ENCODE data around the gene RAVER2.
A peak's percentile ranks its signal among the peaks of the same experiment; 100 is the strongest.
"Not testable (repeated sequence)": the region's sequence is repeated elsewhere in the genome, so short reads cannot be mapped to it uniquely, and the experiment has no call there.

The RAVER2 gene, protein sequence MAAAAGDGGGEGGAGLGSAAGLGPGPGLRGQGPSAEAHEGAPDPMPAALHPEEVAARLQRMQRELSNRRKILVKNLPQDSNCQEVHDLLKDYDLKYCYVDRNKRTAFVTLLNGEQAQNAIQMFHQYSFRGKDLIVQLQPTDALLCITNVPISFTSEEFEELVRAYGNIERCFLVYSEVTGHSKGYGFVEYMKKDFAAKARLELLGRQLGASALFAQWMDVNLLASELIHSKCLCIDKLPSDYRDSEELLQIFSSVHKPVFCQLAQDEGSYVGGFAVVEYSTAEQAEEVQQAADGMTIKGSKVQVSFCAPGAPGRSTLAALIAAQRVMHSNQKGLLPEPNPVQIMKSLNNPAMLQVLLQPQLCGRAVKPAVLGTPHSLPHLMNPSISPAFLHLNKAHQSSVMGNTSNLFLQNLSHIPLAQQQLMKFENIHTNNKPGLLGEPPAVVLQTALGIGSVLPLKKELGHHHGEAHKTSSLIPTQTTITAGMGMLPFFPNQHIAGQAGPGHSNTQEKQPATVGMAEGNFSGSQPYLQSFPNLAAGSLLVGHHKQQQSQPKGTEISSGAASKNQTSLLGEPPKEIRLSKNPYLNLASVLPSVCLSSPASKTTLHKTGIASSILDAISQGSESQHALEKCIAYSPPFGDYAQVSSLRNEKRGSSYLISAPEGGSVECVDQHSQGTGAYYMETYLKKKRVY

GRCh38 chr1:64744492-64745180 is at the start of gene RAVER2:
TSS of gene RAVER2 (plus strand) at chr1:64745075. CDS start at chr1:64745173, 98 bp downstream.
- DNase-seq = peak; percentile 29

DNA sequence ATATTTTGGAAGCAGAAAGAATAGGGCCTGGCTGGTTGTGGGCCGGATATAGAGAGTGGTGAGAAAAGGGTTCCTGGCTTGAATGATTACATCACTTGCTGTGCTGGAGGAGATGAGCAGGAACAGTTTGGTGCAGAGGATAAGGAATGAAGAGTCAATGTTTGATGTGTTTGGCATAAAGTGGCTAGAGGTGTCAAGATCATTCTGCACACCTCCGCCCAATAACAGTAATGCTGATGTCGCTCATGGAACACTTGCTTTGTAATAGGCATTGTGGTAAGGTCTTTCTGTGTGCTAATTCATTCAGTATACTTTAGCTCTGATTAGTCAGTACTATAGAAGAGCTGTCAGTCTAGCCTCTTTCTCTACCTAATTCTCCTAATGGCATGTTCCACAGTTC is 48.0 kb upstream of the RAVER2 start:
- DNase-seq = no peak

- no peak for DNase-seq
Observed at GRCh38 chr1:64699327-64699726, 45.5 kb upstream of the RAVER2 start.

DNA sequence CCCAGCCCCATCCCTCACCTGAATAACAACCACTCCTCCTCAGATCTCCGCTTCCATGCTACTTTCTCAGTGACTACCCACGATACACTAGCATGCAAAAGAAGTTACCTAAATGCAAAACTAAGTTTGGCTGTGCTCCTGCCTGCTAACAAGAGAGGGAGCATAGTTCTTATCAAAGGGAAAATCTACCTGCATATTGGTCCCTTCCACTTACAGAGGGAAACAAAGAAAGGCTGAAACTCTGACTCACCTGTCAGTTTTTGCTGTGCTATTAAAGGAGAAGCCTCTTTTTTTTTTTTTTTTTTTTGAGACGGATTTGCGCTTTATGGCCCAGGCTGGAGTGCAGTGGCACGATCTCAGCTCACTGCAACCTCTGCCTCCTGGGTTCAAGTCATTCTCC is 43.8 kb upstream of the RAVER2 start:
- no peak for DNase-seq

DNA sequence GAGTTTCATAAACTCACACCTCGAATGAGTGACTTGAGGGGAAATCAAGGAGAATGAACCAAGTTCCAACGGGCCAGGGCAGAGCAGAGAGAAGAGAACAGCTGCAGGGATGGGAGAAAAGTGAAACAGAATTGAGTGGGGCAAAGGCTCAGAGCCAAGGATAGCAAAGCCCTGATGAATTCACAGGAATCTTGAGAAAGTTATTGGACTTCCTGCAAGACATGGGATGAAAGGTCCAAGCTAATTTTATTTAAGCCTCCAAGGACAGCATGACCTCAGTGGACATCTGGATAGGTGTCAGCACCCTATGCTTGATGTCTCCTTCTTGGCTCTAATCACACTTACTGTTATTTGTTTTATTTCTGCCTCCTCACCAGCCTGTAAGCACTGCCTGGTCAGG is 43.0 kb upstream of the RAVER2 start:
- DNase-seq = no peak

GRCh38 chr1:64702670-64703069 is 42.2 kb upstream of the RAVER2 start:
- DNase-seq = not testable (repeated sequence)

- no peak for DNase-seq
Observed at GRCh38 chr1:64703600-64703999, 41.3 kb upstream of the RAVER2 start.

DNA sequence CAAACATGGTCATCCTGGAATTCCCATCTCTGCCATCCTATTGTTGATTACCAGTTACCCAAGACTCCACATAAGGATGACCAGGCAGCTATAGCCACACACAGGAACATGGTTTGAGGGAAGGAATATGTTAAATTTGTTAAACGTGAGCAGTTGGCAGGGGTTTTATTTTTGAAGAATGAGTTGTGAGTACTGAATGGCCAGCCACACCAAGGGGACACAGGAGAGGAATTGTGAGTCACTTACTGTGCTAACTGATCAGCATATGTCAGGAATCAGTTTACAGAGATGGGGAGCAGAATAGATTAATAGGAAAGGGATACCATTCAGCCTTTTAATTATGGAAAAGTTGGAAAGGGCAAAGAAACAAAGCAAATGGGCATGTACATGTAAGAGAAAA is 39.3 kb upstream of the RAVER2 start:
- no peak for DNase-seq

- no peak for DNase-seq
Observed at GRCh38 chr1:64711266-64711665, 33.6 kb upstream of the RAVER2 start.

DNA sequence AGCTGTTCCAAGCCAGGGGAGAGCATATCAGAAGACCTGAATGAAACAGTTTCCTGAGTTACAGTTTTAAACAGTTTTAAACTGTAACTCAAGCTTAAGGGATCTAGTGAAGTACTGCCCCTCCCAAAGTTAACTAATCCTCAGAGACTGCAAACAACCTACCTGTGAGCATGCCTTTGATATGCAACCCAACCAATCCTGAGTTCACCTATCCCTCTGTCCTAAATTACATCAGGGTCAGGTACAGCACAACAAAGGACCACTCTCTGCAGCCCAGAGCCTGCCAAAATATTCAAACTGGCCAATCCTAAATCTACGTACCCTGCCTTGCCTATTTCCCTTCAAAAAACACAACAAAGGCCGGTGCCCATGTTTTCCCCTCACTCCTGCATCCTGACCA is 32.8 kb upstream of the RAVER2 start:
- DNase-seq = no peak

GRCh38 chr1:64715186-64715585 is 29.7 kb upstream of the RAVER2 start:
- no peak for DNase-seq

DNA sequence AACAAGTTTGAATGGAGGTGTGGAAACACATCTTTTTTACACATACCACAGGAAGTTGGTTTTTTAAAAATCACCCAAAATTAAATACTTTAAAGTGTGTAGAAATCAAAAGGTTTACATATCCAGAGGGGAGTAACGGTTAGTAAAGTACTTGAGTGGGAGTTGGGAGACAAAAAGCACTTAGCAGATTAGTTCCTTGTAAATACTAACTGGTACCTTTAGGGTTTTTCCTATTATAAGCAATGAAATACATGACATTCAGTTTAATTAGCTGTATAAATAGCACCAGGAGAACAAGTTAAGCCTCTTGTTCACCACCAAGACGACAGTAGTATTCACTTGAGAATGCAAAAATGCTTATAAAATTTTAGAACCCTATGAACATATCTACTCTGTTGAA is 23.7 kb upstream of the RAVER2 start:
- DNase-seq = no peak

DNA sequence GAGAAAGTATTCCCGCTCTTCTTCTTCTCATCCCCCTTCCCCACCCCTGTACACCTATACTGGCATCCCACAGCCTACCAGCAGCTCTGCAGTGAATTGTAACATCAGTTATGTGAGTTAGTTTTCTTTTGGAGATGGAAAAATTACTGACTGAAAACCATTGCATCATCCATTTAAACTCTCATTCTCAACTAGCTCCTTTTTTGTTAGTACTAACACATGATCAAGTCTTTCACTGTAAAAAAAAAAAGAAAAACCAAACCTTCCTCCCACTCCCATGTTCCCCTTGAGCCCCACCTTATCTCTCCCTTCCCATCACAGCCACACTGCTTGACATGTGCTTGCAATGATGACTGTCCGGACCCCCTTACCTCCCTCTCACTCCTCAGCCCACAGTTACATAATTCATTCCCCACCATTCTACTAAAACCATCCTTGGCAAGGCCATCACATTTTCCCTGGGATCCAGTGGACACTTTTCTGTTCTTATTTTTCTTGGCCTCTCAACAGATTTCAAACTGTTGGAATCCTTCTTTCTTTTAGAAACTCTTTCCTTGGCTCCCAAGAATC is 23.2 kb upstream of the RAVER2 start:
- no peak for DNase-seq

DNA sequence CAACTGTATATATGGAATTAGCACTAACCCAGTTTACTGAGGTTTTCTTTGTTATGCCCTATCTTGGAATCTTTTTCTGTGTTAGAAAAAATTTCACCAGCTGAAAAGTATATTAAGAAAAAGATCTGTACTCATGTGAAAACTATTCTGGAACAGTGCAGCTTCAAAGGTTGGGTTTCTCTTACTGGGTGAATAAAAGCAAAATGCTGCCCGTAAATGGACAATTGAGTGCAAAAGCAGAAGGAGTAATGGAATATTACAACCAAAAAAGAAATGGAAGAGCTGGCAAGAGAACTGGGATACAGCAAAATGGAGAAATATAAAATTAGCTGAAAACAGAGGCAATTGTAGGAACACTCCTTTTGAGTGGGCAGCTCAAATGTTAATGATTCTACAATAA is 17.0 kb upstream of the RAVER2 start:
- DNase-seq = no peak

- no peak for DNase-seq
Observed at GRCh38 chr1:64733581-64734286, 11.1 kb upstream of the RAVER2 start.

DNA sequence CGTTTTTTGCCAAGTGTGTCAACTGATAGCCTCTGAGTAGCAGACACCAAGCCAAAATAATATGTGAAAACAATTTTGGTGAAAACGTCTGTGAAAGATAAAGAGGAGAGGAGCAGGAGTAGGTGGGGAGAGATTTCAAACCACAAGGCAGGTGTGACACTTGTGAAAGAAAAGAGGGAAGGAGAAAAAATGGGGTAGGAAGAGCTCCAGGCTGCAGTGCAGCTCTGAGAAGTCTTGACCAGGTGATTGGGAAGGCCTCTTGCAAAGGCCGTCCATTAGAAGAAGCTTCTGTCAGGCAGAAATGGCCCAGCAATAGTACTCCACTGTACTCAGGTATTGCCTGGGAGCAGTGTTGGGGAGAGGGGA is 10.6 kb upstream of the RAVER2 start:
- DNase-seq = no peak

- not testable (repeated sequence) for DNase-seq
Observed at GRCh38 chr1:64740687-64741086, 4.2 kb upstream of the RAVER2 start.

GRCh38 chr1:64743954-64744491 is 852 bp upstream of the RAVER2 start:
- no peak for DNase-seq

- DNase-seq = no peak
Observed at GRCh38 chr1:64745181-64745985, 508 bp downstream of the RAVER2 start.

GRCh38 chr1:64745986-64746940 is 1.4 kb downstream of the RAVER2 start:
- DNase-seq = no peak

GRCh38 chr1:64748222-64748621 is 3.3 kb downstream of the RAVER2 start:
- no peak for DNase-seq
